ENCODE measurements around the gene ZDHHC4.

ZDHHC4 gene

DNA sequence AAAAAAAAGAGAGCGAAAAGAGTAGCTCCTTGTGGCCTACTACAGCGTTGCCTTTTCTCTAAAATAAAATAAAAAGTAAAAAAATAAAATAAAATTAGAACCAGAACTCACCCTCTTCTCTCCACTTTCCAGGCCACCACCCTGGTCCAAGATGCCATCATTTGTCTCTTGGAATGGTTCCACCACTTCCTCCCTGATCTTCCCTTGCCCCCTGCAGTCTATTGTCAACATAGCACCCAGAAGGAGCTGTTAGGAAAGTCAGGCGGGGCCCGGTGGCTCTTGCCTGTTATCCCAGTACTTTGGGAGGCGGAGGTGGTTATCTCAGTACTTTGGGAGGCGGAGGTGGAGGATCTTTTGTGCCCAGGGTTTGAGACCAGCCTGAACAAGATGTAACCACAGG, 18.4 kb upstream of the ZDHHC4 start:
- Histone ChIP-seq H3K4me1 (ENCODE audit: low read depth, poor library complexity, severe bottlenecking) (no peaks in the 10 kb centered on the region), H3K36me3 (ENCODE audit: insufficient read depth) (no peaks in the 10 kb centered on the region), H3K9ac (no peak overlapping the region), H3K27ac (no peak overlapping the region), H3K79me2 (ENCODE audit: insufficient read depth, low read depth) (no peaks in the 10 kb centered on the region), H3K4me3 (IDR thresholded peaks at IDR 0.05; ENCODE audit: insufficient read depth, low read depth, low read length) (no peak overlapping the region), H3K27me3 (ENCODE audit: insufficient read depth, low read depth) (no peaks in the 10 kb centered on the region), H3K4me2 (no peak overlapping the region), H4K20me1 (ENCODE audit: insufficient read depth) (no peaks in the 10 kb centered on the region), H2AFZ (ENCODE audit: low read depth) (no peak overlapping the region)
- TF ChIP-seq, protein P1, sequence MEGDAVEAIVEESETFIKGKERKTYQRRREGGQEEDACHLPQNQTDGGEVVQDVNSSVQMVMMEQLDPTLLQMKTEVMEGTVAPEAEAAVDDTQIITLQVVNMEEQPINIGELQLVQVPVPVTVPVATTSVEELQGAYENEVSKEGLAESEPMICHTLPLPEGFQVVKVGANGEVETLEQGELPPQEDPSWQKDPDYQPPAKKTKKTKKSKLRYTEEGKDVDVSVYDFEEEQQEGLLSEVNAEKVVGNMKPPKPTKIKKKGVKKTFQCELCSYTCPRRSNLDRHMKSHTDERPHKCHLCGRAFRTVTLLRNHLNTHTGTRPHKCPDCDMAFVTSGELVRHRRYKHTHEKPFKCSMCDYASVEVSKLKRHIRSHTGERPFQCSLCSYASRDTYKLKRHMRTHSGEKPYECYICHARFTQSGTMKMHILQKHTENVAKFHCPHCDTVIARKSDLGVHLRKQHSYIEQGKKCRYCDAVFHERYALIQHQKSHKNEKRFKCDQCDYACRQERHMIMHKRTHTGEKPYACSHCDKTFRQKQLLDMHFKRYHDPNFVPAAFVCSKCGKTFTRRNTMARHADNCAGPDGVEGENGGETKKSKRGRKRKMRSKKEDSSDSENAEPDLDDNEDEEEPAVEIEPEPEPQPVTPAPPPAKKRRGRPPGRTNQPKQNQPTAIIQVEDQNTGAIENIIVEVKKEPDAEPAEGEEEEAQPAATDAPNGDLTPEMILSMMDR (conservative IDR thresholded peaks at IDR 0.05; ENCODE audit: low read depth, low read length) = no peak; the same call in 1 of the 2 replicates

DNA sequence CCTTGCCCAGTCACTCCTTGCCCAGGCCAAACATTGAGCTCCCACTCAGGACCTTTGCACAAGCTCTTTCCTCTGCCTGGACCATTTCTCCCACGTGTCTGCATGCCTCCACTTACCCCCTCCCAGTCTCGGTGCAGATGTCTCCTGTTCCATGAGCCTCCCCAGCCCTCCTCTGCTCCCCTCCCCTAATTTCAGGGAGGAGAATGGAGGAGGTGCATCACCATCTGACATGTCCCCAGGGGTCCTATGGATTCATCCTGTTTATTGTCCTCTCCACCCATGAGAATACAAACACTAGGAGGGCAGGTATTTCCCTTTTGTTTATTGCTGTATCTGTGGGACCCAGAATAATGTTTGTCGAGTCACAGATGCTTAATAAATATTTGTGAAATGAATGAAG, 17.4 kb upstream of the ZDHHC4 start:
- no peak overlapping the region for H3K4me3 ChIP-seq (IDR thresholded peaks at IDR 0.05; ENCODE audit: insufficient read depth, low read depth, low read length)
- no peak overlapping the region for H3K27ac ChIP-seq
- no peak overlapping the region for H2AFZ ChIP-seq (ENCODE audit: low read depth)
- H3K9ac ChIP-seq = no peak overlapping the region
- H3K4me1 ChIP-seq (ENCODE audit: low read depth, poor library complexity, severe bottlenecking) = no peaks in the 10 kb centered on the region
- H3K27me3 ChIP-seq (ENCODE audit: insufficient read depth, low read depth) = no peaks in the 10 kb centered on the region
- H3K79me2 ChIP-seq (ENCODE audit: insufficient read depth, low read depth) = no peaks in the 10 kb centered on the region
- no peaks in the 10 kb centered on the region for H4K20me1 ChIP-seq (ENCODE audit: insufficient read depth)
- no peaks in the 10 kb centered on the region for H3K36me3 ChIP-seq (ENCODE audit: insufficient read depth)
- H3K4me2 ChIP-seq = no peak overlapping the region
- TF ChIP-seq, protein P1 (conservative IDR thresholded peaks at IDR 0.05; ENCODE audit: low read depth, low read length) = no peak

DNA sequence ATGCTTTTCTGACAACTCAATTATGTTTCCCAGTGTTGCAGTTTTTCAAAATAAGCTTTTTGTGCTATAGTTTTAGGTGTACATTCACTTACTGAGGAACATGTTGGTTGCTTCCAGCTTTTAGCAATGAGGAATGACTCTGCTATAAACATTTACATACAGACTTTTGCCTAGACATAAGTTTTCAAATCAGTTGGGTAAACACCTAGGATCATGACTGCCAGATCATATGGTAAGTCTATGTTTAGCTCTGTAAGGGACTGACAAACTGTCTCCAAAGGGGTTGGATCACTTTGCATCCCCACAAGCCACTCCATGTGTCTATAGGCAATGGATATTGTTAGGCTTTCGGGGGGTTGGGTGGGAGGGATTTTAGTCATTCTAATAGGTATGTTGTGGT, 15.1 kb upstream of the ZDHHC4 start:
- no peaks in the 10 kb centered on the region for H3K79me2 ChIP-seq (ENCODE audit: insufficient read depth, low read depth)
- H3K4me2 ChIP-seq = no peak overlapping the region
- H3K4me3 ChIP-seq (IDR thresholded peaks at IDR 0.05; ENCODE audit: insufficient read depth, low read depth, low read length) = no peak overlapping the region
- H3K27me3 ChIP-seq (ENCODE audit: insufficient read depth, low read depth) = no peaks in the 10 kb centered on the region
- TF ChIP-seq, protein P1 (conservative IDR thresholded peaks at IDR 0.05; ENCODE audit: low read depth, low read length) = no peak
- no peaks in the 10 kb centered on the region for H3K36me3 ChIP-seq (ENCODE audit: insufficient read depth)
- no peak overlapping the region for H3K27ac ChIP-seq
- H2AFZ ChIP-seq (ENCODE audit: low read depth) = no peak overlapping the region
- no peak overlapping the region for H3K9ac ChIP-seq
- H4K20me1 ChIP-seq (ENCODE audit: insufficient read depth) = no peaks in the 10 kb centered on the region
- no peaks in the 10 kb centered on the region for H3K4me1 ChIP-seq (ENCODE audit: low read depth, poor library complexity, severe bottlenecking)

DNA sequence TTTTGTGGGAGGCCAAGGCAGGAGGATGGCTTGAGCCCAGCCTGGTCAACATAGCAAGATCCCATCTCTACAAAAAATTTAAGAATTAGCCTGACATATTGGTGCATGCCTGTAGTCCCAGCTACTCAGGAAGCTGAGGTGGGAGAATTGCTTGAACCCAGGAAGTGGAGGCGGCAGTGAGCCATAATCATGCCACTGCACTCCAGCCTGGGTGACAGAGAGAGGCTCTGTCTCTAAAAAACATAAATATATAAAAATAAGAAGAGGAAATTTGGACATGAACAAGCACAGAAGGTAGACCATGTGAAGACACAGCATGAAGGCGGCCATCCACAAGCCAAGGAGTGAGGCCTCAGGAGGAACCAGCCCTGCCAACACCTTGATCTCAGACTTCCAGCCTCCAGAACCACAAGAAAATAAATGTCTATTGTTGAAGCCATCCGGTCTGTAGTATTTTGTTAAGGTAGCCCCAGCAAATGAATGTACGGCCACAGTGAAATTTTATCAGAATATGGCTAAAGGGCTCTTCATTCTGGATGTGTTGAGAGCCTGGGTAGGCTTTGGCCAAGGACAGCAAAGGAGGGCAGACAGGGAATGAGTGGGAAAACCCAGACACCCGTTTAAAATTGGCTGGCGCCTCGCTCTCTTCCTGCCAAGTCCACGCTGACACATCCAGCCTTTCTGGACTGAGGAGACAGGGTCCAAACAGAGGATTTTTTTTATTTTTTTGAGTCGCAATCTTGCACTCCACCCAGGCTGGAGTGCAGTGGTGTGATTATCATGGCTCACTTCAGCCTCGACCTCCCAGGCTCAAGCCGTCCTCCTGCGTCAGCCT, 13.1 kb upstream of the ZDHHC4 start:
- H3K4me2 ChIP-seq = no peak overlapping the region
- H3K27me3 ChIP-seq (ENCODE audit: insufficient read depth, low read depth) = no peaks in the 10 kb centered on the region
- H3K27ac ChIP-seq = no peak overlapping the region
- TF ChIP-seq, protein P1 (conservative IDR thresholded peaks at IDR 0.05; ENCODE audit: low read depth, low read length) = no peak
- no peaks in the 10 kb centered on the region for H3K4me1 ChIP-seq (ENCODE audit: low read depth, poor library complexity, severe bottlenecking)
- H3K79me2 ChIP-seq (ENCODE audit: insufficient read depth, low read depth) = no peaks in the 10 kb centered on the region
- H3K36me3 ChIP-seq (ENCODE audit: insufficient read depth) = no peaks in the 10 kb centered on the region
- no peak overlapping the region for H3K4me3 ChIP-seq (IDR thresholded peaks at IDR 0.05; ENCODE audit: insufficient read depth, low read depth, low read length)
- no peak overlapping the region for H2AFZ ChIP-seq (ENCODE audit: low read depth)
- H4K20me1 ChIP-seq (ENCODE audit: insufficient read depth) = no peaks in the 10 kb centered on the region
- no peak overlapping the region for H3K9ac ChIP-seq

Measured in KMS-11 (cell line).